HG03064 (cell line): ENCODE results near the gene CEL.
"Not testable (repeated sequence)": the region's sequence is repeated elsewhere in the genome, so short reads cannot be mapped to it uniquely, and the experiment has no call there.

Experiments used
- ATAC-seq: cut with Tn5 transposase; IDR thresholded peaks from one replicate; pipeline ENCODE4 v1.9.1; 2021; ENCODE audit warnings: low read depth; ENCODE audit not compliant: unreplicated experiment

The CEL gene

DNA sequence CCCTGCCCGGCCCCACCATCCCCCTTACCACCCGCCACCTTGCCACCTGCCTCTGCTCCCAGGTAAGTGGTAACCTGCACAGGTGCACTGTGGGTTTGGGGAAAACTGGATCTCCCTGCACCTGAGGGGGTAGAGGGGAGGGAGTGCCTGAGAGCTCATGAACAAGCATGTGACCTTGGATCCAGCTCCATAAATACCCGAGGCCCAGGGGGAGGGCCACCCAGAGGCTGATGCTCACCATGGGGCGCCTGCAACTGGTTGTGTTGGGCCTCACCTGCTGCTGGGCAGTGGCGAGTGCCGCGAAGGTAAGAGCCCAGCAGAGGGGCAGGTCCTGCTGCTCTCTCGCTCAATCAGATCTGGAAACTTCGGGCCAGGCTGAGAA is at the start of gene CEL:
CEL (plus strand) TSS at position 218 of the 382 bp plus-strand sequence; CDS start at position 240, 22 bp downstream.
- ATAC-seq = not testable (repeated sequence)

DNA sequence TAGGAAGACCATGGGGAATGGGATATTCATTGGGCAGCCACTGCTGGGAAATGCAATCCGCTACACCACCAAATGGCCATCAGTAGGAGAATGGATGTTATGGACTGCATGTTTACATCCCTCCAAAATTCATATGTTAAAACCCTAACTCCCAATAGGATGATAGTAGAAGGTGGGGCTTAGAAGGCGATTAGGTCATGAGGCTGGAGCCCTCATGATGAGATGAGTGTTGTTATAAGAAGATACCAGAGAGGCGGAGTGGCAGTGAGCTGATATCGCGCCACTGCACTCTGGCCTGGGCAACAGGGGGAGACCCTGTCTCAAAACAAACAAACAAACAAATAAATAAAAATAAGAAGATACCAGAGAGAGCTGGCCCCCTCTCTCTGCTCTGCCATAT is 47.1 kb upstream of the CEL start:
- no peak for ATAC-seq

DNA sequence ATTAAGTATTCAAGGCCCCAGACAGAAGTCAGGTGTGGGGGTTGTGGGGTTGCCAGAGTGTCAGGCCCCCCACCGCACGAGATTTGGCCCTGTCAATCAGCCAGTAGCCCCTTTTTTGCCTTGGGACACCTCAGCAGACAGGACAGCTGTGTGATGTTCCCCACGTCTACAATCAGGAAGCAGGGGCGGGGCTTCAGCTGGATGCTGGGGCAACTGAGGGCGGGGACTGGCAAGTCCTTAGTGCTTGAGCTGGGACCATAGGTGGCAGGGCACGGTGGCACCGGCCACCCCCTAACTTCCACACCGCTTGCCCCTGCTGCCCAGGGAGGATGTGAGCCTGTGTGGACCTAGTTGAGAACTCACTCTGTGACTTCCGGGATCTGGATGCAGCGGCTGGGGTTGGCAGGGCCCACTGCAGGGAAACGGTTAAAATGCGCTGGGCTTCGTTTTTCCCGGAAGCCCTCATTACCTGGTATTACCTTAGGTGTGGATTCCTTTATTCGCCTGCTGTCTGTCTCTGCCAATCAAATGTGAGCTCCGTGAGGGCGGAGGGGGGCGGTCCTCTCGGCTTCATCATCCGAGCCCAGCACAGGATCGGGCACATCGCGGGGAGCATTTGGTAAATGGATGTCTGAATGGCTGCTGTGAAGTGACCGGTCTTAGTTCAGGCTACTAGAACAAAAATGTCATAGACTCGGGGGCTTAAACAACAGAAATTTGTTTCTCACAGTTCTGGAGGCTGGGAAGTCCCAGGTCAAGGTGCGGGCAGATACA is 38.5 kb upstream of the CEL start:
- ATAC-seq = no peak

DNA sequence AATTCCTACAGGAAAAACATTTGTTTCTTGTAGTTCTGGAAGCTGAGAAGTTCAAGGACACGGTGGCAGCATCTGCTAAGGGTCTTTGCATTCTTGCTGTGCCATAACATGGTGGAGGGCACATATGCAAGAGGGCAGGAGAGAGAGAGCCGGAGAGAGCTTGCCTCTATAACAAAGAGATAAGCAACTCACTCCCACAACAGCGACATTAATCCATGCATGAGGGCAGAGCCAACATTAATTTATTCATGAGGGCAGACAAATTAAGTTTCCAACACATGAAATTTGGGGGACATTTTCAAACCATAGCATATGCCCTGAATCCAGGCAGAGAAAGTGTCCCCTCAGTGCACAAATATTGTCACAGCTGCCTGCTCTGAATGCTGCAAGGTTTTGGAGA is 35.4 kb upstream of the CEL start:
- ATAC-seq = no peak

DNA sequence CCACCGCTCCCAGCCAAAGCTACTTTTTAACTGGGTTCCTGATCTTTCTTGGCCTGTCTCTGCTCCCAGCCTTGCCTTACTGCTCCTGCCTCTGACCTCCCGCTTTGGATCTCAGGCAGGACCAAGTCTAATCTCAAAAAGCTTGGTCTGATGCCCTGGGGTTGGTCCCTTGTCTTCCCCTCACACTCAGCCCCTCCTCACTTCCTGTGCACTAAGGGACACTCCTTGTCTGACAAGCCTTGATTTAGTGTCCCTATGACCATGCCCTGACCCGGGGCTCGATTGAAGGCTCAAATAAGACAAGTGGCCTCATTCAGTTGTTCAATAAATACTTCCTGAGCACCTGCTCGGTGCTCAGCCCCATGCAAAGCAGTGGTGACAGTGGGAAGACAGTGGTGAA is 34.6 kb upstream of the CEL start:
- no peak for ATAC-seq

DNA sequence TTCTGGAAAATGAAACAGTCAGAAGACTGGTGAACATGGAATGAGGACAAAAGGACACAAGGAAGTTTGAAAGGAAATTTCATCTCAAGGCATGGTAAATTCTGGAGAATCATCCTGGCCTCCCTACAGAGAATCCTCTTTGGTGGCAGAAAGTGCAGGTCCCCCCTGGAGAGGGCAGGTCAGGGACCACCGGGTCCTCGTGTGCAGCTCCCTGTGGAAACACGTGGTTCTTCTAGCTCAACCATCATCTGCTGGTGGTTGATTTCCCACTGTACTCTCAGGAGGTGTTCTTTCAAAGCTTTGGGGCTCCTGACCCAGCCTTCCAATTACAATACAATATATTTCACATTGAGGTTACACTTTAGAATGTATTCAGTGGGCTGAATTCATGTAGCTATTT is 33.6 kb upstream of the CEL start:
- no peak for ATAC-seq

DNA sequence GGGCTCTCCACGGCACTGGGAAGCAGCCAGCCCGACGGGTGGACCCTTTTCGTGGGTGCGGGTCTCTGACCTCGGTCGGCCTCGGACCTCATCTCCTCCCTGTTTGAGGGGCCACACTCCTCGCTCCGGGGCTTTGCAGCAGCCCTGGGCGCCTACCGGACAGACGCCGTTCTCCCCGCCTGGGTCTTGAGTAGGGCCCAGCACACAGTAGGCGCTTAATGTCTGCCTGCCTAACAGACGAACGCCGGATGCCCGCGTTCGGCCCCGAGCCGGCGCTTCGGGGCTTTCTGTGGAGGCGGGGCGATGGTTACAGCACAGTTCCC is 31.8 kb upstream of the CEL start:
- peak; percentile 1 for ATAC-seq

DNA sequence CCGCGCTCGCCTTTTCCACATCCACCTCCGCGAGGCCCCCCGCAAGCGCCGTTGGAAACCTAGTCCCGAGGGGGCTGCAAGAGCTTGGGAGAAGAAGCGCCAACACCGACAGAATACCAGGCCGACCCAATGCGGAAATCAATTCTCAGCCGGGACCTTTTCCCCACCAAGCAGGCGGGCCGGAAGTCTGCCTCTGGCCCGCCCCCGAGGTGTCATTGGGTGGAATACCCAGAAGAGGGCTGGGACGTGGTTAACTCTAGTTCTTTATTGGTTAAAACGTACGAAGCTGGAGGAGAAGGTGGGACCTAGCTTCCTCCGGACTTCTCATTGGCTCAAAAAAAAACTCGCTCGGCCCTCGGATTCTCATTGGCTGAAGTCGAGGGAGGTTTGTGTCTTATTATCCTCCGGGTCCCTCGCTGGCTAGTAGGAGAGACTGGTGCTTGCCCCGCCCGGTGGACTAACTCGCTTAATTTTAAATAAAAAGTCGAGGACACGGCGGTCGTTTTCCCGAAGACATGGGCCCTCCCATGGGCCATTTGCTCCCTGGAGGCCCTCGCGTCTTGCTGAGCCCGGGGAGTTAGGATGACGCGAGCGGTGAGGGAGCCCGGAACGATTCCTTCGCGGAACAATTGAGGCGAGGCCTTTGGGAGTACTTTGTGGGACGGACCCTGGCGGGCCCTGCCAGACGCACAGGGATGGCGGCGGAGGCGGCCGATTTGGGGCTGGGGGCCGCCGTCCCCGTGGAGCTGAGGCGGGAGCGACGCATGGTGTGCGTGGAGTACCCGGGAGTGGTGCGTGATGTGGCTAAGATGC is 31.3 kb upstream of the CEL start, which contains the start of gene GTF3C5:
GTF3C5 (plus strand) TSS at position 681 of the 813 bp plus-strand sequence; CDS start at position 696, 15 bp downstream.
- ATAC-seq = peak; percentile 82

DNA sequence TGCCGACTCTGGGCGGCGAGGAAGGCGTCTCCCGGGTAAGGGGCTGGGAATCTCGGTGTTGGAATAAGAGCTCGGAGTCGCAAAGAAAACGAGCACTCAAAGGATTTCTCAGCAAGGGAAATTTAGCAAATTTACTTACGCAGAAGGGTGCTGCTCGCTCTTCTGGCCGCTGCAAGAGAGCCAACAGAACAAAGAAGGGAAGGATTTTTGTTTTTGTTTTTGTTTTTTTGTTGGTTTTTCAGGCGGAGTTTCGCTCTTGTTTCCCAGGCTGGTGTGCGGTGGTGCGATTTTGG is 30.7 kb upstream of the CEL start:
- no peak for ATAC-seq

DNA sequence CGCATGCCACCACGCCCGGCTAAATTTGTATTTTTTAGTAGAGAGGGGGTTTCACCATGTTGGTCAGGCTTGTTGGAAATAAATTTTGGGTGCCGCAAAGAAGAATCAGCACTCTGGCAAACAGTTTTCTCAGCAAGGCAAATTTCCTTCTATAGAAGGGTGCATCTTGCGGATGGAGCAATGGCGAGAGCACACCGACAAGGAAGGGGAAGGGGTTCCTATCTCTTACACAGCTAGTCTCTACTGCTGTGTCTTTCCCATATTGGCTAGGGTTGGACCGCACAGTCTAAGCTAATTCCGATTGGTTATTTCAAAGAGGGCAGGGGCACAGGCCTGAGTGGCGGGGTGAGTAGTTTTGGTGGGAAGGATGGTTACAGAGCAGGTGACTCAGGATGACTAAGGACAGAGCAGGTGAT is 30.3 kb upstream of the CEL start:
- no peak for ATAC-seq

DNA sequence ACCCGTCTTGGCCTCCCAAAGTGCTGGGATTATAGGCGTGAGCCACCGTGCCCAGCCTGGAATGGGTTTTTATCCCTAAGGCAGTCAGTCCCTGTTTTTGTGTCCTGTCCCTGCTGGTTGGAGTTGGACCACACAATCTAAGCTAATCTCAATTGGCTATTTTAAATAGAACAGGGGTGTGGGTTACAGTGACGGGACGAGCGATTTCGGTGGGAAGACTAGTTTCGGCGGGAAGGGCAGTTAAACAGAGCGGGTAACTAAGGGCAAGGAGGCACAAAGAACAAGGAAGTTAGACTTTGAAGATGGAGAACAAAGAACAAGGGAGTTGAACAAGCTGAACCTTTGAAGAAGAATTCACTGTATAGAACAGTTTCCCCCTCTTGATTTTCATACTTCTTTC is 29.6 kb upstream of the CEL start:
- no peak for ATAC-seq

DNA sequence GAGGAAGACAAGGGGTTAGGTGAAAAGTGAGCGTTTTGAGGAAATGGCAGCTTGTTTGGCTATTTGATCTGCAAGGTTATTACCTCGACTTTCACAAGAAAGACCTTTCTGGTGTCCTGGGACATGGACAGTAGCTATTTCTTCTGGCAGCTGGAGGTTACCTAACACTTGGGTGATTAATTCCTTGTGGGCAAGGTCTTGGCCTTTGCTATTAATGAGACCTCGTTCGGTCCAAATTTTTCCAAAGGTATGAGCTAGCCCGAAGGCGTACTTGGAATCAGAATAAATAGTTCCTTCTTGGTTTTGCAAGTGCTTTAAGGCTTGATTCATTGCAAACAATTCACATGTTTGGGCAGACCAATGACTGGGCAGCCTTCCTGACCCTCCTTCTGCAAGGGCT is 26.1 kb upstream of the CEL start:
- ATAC-seq = no peak

DNA sequence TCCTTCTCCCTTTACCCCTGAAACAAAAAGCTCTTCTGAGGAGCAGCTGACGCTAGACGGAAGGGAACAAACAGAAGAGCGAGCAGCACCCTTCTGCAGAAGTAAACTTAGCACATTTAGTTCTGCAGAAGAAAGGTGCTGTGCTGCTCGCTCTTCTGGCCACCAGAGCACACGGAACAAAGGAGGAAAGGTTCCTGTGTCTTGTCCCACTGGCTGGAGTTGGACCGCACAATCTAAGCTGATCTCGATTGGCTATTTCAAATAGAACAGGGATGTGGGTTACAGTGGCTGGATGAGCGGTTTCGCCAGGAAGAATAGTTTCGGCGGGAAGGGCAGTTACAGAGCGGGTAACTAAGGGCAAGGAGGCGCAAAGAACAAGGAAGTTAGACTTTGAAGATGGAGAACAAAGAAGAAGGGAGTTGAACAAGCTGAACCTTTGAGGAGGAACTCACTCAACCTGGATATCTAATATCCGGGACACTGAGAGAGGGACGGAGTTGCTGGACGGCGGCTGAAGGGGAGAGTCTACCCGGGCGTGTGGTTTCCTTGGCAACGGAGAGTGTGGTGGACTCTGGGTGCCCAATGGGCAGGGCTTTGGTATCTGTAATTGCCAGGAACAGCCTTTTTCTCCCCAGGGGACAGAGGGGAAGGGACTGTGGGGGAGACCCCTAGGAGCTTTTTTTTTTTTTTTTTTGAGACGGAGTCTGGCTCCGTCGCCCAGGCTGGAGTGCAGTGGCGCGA is 23.8 kb upstream of the CEL start:
- no peak for ATAC-seq

DNA sequence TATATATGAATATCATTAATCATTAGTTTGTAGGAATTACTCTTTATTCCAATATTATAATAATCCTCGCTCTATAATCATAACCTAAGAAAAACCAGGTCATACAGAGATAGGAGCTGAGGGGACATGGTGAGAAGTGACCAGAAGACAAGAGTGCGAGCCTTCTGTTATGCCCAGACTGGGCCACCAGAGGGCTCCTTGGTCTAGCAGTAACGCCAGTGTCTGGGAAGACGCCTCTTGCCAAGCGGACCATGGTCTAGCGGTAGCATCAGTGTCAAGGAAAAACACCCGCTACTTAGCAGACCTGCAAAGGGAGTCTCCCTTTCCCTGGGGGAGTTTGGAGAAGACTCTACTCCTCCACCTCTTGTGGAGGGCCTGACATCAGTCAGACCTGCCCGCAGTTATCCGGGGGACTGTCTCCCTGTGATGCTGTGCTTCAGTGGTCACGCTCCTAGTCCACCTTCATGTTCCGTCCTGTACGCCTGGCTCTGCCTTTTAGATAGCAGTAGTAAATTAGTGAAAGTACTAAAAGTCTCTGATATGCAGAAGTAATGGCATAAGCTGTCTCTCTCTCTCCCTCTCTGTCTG is 20.8 kb upstream of the CEL start:
- not testable (repeated sequence) for ATAC-seq

DNA sequence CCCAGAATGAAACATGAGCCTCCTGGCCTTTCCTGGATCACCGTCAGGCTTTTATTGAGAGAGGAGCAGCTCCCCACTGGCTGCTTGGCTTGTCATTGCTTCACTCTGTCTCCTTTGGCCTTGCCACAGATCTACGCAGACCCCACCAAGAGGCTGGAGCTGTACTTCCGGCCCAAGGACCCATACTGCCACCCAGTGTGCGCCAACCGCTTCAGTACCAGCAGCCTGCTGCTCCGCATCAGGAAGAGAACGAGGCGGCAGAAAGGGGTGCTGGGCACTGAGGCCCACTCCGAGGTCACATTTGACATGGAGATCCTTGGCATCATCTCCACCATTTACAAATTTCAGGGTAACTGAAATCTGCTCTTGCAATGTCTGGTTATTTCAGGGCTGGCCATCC is 19.8 kb upstream of the CEL start:
- ATAC-seq = no peak

DNA sequence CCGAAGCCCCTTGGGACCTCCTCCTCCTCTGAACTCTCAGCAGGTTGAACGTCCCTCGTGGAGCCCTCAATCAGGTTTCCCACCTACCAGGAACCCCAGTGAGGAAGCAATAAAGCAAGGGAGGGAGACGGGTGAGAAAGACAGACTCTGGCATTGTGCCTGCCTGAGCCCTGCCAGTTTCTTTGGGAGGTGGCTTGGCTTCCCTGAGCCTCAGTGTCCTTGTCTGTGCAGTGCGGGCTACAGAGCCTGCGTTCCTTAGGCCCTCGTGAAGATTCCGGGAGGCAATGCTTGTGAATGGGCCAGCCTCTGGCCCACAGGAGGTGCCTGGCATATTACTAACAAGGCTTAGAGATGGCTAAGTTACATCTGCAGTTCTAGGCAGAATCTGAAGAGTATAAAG is 19.1 kb upstream of the CEL start:
- ATAC-seq = no peak

DNA sequence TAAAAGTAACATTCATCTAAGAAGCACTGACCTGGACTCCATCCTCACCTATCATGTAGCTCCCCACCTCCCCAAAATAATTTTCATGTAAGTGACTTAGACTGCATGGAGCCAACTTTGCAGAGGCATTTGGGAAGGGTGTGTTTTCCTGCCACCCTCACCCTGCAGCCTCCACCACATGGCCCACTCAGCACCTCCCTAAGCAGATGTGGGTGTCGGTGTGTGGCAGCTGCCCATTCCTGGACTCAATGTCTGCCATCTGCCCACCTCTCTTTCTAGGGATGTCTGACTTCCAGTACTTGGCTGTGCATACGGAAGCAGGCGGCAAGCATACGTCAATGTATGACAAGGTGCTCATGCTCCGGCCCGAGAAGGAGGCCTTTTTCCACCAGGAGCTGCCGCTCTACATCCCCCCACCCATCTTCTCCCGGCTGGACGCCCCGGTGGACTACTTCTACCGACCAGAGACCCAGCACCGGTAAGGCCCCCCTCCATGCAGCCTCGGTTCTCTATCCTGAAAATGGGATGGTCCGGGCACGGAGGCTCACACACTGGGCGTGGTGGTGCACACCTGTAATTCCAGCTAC is 18.2 kb upstream of the CEL start:
- no peak for ATAC-seq

DNA sequence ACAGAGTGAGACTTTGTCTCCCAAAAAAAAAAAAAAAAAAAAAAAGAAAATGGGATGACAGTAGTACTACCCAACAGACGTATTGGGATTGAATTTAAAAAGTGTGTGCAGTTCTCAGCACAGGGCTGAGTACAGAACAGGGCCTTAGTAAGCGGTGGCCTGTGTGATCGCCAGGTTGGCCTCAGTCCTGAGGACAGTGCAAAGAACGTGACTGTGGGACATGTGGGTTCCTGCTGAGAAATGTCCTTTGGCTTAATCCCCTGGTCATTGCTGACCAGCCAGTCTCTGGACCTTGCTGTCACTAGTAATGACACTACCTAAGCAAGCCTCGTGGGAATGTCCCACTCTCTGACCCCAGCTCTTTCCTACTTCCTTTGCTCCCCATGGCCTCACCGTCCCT is 17.7 kb upstream of the CEL start:
- ATAC-seq = no peak

DNA sequence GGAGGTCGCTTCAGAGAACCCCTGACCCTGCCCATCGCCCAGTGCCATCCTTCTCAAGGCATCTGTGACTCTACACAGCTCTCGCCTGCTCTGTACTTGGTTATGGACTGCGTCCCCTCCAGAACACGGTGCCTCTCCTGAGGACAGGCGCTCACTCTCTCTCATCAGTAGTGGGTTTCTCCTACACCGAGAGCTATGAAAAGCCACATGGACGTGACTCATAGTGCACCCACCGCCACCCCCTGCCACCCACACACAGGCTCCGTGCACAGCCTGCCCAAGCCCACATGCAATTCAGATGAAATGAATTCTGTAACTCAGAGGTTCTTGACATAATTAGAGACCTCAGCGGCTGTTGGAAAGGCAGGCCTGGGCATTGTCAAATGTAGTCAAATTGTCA is 17.1 kb upstream of the CEL start:
- ATAC-seq = no peak

DNA sequence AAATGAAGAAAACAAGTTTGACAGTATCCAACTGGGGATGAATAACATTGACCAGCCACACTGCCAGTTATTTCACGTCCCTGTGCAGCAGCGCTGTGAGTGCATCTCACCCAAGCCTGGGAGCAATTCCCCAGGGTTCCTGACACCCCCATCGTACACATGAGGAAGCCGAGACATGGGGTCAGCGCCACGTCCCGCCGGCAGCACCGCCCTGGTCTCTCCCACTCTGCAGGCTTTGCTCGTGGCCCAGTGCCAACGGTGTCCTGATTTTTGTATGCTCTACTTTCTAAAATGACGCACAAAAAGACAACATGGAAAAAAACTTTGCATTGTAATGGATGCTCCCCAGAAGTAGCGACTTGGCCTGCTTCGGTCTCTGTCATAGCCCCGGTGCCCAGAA is 16.6 kb upstream of the CEL start:
- ATAC-seq = no peak
